Measurements from ENCODE around the gene CSNK1E.

The CSNK1E gene

GRCh38 chr22:38250643-38251340 lies 66.4 kb downstream of the CSNK1E start:
- no peak for DNase-seq

- DNase-seq: no peak
Observed at GRCh38 chr22:38249803-38250642, 67.2 kb downstream of the CSNK1E start.

DNA sequence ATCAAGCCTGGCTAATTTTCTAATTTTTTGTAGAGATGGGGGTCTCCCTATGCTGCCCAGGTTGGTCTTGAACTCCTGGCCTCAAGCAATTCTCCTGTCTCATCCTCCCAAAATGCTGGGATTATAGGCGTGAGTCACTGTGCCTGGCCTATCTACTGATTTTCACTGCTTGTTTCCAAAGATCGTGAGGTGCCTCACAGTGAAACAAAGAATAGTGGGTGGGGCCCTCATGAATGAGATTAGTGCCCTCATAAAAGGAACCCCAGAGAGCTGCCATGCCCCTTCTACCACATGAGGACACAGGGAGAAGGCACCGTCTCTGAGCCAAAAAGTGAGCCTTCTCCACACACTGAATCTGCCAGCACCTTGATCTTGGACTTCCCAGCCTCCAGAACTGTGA lies 67.9 kb downstream of the CSNK1E start:
- no peak for DNase-seq

- DNase-seq: no peak
Observed at GRCh38 chr22:38248280-38248679, 69.0 kb downstream of the CSNK1E start.

- no peak for DNase-seq
Observed at GRCh38 chr22:38247713-38248112, 69.5 kb downstream of the CSNK1E start.

- DNase-seq: peak in 36 of 51 donors; percentile 20 to 80 (median 61)
Observed at GRCh38 chr22:38246692-38247091, 70.5 kb downstream of the CSNK1E start.

DNA sequence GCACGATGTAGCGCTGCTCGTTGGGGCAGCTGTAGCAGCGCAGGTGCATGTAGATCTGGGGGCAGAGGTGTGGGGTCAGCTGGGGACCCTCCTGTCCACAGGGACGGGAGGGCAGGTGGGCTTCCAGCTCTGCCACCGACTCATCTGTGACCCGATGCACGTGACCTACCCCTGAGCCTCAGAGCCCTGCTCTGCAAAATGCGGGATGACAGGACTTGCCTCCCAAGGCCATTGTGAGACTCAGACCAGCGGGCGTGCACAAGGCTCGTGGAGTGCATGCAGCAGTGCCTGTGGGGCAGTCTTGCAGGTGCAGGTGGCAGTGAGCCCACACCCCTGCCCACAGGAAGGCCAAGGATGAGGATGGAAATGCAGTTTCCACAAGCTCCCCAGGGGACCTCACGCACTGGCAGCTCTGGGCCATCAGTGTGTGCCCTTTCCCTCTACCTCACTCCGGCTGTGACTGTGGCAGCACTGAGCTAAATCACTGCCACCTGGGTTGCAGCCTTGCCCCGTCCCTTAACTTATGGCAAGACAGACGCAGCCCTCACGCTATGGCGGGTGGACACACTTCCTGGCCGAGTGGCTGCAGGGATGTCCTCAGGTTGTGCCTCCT lies 71.1 kb downstream of the CSNK1E start:
- DNase-seq: no peak

DNA sequence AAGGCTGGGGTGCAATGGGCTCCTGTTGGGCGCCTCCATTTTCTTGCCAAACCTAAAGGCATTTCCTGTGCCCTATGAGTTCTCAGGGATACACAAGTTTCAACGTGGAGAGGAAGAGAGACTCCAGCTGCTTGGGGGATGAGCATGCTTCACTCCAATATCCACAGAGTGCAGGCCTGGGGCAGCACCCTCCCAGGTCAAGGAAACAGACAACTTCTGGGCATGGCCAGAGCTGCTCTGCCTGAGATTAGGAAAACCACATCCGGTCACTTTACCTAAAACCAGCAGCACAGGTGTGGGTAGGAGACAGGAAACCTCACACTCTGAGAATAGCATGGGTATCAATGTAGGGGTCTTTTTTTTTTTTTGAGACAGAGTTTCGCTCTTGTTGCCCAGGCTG lies 73.1 kb downstream of the CSNK1E start:
- DNase-seq: no peak

- DNase-seq: peak in 32 of 51 donors; percentile 20 to 80 (median 52)
Observed at GRCh38 chr22:38243007-38243765, 74.0 kb downstream of the CSNK1E start.

GRCh38 chr22:38240734-38241252 lies 76.4 kb downstream of the CSNK1E start:
- peak in 26 of 51 donors; percentile 16 to 76 (median 43) for DNase-seq
